GM12872 (cell line): Measurements from ENCODE around the gene AKR1C8.

Source experiments
- TF ChIP-seq, protein P1 (sequence below): IDR thresholded peaks from 3 replicates; pipeline ENCODE4 v1.5.1; 2011; ENCODE audit warnings: low read depth, mild to moderate bottlenecking, low read length, moderate library complexity; ENCODE audit not compliant: insufficient read depth

Gene AKR1C8

DNA sequence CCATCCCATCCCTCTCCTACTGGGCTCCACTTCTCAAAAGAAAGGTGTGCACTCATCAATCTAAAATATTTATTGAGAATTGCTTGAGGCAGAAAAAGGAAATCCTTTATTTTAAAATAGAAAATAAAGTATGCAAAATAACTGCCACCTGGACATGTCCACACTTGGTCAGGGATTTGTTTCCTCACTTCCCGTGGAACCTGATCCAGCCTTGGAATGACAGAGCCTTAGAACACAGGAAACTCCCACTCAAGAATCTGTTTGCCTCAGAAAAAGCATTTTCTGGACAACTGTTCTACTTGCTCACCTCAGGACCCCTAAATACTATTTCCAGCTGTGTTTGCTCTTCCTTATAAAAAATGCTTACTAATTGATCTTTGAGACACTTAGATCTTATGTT is 29.0 kb downstream of the AKR1C8 start:
- TF ChIP-seq, protein P1, sequence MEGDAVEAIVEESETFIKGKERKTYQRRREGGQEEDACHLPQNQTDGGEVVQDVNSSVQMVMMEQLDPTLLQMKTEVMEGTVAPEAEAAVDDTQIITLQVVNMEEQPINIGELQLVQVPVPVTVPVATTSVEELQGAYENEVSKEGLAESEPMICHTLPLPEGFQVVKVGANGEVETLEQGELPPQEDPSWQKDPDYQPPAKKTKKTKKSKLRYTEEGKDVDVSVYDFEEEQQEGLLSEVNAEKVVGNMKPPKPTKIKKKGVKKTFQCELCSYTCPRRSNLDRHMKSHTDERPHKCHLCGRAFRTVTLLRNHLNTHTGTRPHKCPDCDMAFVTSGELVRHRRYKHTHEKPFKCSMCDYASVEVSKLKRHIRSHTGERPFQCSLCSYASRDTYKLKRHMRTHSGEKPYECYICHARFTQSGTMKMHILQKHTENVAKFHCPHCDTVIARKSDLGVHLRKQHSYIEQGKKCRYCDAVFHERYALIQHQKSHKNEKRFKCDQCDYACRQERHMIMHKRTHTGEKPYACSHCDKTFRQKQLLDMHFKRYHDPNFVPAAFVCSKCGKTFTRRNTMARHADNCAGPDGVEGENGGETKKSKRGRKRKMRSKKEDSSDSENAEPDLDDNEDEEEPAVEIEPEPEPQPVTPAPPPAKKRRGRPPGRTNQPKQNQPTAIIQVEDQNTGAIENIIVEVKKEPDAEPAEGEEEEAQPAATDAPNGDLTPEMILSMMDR = no peak

DNA sequence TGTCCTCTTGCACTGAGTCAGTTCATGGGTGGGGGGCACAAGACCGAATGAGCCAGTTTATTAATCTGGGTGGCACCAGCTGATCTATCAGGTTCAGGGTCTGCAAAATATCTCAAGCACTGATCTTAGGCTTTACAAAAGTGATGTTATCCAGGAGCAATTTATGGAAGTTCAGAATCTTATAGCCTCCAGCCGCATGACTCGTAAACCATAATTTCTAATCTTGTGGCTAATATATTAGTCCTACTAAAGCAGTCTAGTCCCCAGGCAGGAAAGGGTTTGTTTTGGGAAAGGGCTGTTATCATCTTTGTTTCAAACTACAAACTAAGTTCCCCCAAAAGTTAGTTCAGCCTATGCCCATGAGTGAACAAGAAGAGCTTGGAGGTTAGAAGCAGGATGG is 33.9 kb downstream of the AKR1C8 start:
- TF ChIP-seq, protein P1 = no peak

DNA sequence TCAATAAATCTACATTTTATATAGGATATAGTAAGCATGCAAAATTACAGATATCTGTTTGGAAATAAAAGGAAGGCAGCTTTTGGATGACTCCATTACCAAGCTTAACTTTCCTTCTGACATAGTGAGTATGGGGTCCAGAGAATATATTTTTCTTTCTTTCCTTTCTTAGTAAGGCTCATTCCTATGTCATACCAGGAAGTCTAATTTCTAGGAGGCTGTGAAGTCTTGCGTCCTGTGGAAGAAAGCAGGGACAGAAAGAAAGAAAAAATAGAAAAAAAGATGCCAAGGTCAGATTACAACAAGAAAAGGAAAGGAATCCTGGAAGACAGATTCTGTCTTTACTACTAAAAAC is 36.3 kb downstream of the AKR1C8 start:
- TF ChIP-seq, protein P1 = no peak

DNA sequence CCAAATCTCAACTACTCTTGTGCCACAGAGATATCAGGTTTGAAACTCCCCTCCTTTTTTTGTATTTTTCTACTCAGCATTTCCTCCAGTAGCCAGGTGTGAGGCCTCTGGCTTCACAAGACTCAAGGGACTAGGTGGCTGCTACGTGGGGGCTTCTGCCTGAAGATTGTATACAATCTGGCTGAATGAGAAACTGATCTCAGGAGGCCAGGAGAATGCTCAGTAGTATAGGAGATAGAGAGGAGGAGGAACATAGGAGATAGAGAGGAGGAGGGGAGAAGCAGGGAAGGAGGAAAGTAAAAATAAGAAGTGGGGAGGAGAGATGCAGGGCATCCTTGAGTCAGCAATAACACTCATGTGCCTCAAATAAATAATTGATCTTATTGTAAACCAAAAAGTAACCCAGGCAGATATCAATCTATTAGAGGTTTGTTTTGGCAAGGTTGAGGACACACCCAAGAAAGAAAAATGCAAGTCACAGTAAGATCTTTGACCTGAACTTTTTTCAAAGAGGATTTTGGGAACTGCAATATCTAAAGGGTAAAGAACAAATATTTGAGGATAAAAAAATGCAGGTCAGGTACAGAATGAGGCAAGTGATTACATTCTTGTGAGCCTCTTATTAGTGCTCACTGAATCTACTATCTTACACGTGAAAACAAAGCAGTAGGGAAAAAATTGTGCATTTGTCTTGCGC is 36.8 kb downstream of the AKR1C8 start:
- TF ChIP-seq, protein P1 = no peak

DNA sequence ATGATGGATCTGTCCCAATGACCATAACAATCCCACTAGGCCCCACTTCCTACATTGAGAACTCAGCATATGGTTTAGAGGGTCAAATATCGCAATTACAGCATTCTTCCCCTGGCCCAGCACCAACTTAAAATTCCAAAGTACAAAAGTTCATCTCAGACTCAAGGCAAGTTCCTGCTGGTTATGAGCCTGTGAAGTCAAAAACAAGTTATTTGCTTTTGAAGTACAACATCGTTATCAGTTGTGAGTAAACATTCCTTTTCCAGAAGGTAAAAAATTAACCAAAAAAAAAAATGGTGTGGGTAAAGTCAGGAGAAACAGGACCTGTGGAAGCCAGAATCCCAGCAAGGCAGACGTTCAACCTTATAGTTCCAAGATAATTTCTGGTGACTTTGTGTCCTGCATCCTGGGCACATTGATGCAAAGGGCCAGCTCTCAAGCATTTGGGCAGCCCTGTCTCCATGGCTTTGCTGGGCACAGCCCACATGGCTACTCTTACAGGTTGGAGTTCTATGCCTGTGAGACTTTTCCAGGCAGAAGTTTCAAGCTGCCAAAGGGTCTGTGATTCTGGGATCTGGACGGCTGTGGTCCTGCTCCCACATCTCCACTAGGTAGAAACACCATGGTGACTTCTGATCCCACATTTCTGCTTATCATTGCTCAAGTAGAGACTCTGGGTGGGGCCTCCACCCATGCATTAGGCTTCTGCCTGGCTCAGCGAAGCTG is 37.5 kb downstream of the AKR1C8 start:
- TF ChIP-seq, protein P1 = no peak

DNA sequence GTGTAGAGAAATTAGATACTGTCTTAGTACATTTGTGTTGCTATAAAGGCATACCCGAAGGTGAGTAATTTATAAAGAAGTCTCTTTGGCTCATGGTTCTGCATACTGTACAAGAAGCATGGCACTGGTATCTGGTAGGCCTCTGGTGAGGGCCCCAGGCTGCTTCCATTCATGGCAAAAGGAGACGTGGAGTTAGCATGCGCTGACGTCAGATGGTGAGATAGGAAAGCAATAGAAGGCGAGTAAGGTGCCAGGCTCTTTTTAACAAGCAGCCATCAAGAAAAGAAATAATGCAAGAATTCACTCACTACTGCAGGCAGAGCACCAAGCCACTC is 38.1 kb downstream of the AKR1C8 start:
- TF ChIP-seq, protein P1 = no peak

DNA sequence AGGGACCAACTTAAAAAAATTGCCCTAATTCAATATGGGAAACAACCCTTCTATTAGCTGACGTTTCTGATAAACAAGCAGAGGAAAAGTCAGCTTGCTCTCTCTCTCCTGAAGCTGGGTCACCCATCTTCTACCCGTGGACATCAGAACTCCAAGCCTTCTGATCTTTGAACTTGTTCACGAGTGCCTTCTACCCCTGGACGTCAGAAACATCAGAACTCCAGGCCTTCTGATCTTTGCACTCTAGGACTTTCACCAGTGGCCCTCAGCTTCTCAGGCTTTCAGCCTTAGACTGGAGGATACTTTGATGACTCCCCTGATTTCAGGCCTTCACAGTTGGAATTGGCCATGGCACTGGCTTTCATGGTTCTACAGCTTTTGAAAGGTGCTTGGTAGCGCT is 41.8 kb downstream of the AKR1C8 start:
- TF ChIP-seq, protein P1 = no peak
